GM19025 (cell line): ENCODE data around the gene MITD1.
"Not testable (repeated sequence)": the region's sequence is repeated elsewhere in the genome, so short reads cannot be mapped to it uniquely, and the experiment has no call there.

Source experiments
- ATAC-seq: cut with Tn5 transposase; IDR thresholded peaks from one replicate; pipeline ENCODE4 v1.9.1; 2021; ENCODE audit warnings: mild to moderate bottlenecking, low read depth, moderate library complexity; ENCODE audit not compliant: unreplicated experiment

MITD1 gene

DNA sequence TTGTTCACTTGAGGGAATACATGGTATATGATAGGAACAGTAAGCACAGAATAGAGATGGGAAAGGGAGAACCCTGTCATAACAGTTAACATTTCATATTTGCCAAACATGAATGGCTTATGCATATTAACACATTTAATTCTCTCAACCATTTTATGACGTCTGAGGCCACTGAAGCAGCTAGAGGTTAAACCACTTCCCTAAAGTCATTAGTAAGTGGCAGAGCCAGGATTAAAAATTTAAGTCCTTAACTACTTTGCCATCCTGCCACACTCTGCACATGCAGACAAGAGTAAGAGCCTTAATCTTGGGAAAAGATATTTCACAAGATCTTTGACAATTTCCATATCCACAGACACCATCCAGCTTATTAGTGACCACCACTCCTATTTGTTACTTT lies 24.0 kb downstream of the MITD1 start:
- ATAC-seq: no peak

DNA sequence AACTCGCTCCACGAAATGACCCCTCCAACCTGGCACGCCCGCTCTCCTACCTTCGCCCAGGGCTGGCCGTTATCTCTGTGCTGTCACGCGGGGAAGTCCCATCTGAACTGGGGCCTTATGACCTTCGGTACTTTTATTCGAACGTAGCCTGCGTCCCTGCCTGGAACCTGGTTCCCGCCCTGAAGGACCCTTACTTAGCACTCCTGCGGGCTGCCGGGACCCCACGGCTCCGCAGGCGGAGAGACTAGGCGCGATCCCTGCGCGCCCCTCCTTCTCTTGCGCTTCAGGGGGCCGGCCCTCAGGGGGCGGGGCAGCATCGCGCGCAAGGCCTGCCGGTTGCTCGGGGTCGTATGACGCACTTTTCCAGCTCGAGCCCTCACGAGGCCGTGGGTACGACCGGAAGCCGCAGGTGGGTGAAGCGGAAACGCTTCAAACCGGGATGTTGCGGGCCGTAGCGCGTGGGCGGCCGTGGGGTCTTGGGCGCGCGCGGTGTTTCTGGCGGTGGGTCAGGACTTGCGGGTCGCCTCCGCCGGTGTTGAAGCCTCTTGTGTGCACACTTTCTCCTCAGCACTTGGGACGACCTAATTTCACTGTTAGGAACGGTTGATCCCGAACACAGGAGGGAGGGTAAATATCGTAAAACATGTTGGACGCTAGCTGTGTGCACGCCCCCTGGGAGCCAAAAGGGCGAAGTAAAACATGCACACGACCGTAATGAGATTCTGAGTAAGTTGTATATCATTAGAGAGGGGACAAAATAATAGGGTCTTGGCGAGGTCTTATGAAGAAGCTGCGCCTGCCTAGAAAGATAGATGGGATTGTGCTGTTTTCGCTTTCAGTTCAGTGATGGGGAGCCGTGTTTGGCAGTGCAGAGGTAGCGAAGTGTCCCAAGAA lies 26.0 kb downstream of the MITD1 start, which contains the start of the genes LIPT1 and TSGA10:
Gene LIPT1 (plus strand): TSS at position 325 of the 894 bp plus-strand sequence. CDS start 6,991 bp downstream, outside the sequence.
Gene TSGA10 (minus strand): TSS at position 300 of the 894 bp plus-strand sequence. CDS start 45,503 bp downstream, outside the sequence.
- peak; percentile 96 for ATAC-seq

DNA sequence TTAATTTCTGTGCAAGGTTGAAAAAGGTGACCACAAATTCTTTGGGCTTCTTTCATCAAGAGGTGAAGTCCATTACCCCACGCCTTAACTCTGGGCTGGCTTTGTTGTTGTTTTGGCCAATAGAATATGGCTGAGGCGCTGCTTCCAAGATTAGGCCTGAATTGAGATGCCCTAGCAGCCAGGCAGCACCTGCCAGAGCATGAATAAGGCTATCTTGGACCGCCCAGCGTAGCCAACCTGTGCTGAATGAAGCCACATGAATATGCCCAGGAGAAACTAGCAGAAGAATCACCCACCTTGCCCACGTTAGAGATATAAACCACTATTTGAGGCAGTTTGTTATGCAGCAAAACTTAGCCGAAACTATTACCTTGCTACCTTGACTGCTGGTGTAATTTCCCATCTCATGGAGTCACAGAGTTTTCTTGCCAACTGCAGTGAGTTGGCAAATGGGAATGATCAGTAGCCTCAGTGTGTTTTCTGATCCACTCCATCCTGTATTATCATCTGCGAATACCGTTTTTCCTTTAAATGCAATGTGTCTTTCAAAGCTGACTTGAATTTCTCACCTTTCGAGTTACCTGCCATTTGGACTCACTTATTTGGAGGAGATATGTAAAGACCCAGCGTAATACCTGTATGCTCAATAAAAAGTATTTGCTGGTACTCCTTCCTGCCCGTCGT lies 26.8 kb downstream of the MITD1 start:
- no peak for ATAC-seq

DNA sequence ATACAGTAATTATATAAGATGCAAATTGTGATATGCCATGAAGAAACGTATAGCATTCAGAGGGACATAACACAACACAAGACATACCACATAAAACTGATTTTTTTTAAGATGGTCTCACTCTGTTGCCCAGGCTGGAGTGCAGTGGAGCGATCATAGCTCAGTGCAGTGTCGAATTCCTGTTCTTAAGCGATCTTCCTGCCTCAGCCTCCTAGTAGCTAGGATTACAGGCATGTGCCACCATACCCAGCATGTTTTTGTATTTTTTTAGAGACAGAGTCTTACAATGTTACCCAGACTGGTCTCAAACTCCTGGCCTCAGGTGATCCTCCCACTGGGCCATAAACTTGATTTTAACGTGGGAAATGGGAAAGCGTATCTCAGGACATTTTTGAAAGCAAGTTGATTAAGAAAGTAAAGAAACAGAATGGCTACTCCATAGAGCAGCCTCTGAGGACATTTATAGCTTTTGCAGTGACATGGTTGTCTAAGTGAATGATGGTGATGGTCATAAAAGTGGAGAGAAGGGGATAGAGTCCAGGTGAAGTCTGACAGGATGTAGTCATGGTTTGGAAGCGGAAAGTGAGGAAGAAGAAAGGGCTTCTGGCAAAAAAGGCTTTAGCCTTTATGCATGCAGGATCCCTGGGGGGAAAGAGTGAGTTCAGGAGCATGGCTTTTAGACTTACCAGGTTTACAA lies 28.5 kb downstream of the MITD1 start:
- no peak for ATAC-seq

DNA sequence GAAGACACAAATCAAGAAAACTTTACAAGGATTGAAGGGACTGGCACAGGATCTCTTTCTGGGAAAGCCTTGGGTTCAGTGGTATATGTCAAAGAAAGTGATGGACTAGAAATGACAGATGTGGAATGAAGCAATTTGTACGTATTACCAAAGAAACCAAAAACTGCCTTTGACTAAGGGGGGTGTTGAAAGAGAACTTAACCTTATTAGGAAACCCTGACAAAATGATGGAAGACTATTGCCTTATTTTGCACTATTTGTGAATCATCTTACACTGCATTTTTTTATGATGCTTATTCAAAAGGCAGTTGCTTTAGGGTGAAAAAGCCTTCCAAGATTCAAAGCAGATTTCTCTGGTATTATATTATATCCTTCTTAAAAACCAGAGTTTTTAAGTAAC lies 30.2 kb downstream of the MITD1 start:
- ATAC-seq: no peak

DNA sequence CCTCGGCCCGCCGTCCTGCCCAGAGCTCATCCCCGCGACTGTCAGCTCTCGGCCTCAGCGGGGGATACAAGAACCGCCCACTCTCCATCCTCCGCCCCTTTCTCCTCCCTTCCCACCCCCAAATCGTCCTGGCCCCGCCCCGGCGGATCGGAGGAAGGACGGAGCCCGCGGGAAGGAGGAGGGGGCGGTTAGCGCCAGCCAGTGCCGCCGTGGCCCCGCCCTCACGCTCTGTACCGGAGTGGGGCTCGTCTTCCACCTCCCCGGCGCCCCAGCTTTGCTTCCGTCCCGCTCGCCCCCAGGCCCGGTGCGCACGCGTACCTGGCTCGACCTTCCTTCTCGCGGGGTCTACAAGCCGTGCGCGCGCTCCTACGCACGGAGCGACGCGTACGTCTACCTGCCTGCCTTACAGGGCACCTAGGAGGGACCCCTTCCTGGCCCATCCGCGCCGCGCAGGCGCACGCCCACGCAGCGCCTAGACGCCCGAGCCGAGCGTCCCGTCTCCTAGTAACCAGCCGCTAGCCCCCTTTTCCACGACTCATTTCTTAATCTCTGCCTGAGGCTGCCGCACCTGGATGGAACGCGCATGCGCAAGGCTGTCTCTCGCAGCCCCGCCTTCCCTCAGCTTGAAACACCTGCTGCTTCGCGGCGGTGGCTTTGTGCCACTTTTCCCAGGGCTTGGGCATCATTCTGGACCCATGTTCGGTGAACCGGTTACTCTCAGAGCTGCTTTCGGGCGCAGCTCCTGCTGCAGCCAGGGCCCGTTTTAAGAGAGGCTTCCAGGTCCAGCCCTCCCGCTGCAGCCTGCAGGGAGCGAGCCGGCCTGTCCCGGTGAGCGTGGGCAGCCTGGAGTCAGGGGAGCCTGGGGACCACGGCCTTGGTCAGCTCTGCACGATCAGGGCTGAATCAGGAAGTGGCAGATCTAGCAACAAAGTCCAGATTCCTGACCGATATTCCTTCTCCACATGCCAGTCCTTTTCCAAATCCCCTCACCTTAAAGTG lies 39.4 kb downstream of the MITD1 start, which contains the start of gene C2orf15:
Gene C2orf15 (plus strand): TSS at position 598 of the 999 bp plus-strand sequence. CDS start 8,852 bp downstream, outside the sequence.
- ATAC-seq: peak; percentile 86

DNA sequence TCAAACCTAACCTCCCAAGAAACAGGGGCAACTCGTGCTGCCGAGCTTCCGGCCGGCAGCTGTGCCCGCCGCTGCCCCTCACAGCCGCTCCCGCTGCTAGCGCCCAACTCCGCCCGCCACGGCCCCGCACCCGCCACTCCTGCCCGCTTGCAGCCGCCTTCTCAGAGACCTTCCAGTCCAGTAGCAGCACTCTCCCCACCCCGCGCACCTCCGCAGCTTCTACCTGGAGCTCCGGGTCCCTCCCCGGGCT lies 40.1 kb downstream of the MITD1 start:
- peak; percentile 22 for ATAC-seq

DNA sequence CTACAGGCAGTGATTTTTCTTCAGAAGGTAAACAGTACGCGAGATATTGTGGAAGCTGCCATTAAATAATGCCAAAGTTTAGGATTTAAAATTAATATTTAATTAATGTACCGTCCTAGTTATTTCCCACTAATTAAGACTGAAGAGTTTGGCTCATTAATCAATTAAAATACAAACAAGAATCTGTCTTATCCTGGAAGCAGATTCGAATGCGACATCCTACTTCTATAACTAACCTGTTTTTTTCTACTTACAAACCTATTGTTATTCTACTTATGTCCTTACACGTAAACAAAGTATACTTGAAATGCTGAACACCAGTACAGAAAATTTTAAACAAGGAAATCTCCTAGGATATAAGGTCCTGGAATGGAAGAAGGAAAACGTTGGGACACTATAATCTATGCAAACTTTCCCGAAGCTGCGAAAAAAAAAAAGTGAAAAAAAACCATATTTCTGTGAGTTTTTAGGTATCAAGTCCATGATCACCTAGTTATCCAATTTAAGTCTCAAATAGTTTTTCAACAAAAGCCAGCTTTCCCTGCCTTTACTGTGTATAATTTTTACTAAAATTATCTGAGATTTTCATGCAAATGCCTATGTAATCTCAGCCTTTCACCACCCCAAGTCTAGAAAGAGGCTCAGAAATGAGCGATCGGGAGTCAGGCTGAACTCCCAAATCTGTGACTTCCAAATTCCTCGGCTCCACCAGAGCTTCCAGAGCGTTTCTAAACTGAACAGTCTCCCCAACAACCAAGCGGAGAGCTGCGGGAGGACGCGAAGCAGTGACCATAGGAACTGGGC lies 40.6 kb downstream of the MITD1 start:
- no peak for ATAC-seq

DNA sequence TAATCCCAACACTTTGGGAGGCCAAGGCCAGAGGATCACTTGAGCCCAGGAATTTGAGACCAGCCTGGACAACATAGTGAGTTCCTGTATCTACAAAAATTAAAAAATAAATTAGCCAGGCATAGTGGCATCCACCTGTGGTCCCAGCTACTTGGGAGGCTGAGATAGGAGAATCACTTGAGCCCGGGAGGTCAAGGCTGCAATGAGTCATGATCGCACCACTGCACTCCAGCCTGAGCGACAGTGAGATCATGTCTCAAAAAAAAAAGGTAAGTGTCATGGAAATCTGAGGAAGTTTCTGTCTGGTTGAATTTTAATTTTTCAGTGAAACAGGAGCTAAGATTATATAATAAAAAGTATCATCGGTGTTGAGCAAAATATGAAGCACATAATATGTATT lies 41.9 kb downstream of the MITD1 start:
- ATAC-seq: no peak

DNA sequence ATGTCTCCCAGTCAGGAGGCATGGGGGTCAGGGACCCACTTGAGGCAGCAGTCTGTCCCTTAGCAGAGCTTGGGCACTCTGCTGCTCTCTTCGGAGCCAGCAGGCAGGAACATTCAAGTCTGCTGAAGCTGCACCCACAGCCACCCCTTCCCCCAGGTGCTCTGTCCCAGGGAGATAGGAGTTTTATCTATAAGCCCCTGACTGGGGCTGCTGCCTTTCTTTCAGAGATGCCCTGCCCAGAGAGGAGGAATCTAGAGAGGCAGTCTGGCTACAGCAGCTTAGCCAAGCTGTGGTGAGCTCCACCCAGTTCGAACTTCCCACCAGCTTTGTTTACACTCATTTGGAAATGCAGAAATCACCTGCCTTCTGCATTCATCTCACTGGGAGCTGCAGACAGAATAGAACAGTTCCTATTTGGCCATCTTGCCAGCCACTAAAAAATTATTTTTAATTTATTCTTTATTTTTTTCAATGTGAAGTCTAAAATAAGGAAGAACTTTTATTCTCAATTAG lies 45.8 kb downstream of the MITD1 start:
- not testable (repeated sequence) for ATAC-seq

DNA sequence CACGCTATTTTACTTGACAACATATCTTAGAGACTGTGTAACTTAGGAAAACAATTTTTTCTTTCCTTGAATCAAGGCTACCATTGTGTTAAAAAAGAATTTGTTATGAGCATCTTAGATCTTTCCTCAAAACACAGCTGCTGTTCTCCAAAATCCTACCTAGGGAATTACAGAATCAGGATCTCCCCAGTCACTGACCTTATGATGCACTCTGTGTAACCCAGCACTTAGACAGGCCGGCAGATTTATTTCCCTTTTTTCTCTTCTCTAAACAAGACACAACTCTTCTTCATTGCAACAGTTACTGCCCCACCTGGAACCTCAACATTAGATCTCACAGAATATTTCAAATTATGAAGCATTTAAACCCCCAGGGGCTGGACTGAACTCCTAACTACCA lies 52.9 kb downstream of the MITD1 start:
- ATAC-seq: no peak
